Uterine smooth muscle cell (primary cell): ENCODE results near the gene SLAMF7. TPM values are rescaled to one million over a fixed set of nuclear protein-coding genes. Genes with fewer than 3 reads are reported as not detected.

Experiments used
- total RNA-seq: library from RNA; depleted of rRNA; stranded (reverse); fragments of >200 nt; gene quantifications from 2 replicates; pipeline ENCODE4 v1.2.3, GENCODE V29; 2014

The SLAMF7 gene, protein sequence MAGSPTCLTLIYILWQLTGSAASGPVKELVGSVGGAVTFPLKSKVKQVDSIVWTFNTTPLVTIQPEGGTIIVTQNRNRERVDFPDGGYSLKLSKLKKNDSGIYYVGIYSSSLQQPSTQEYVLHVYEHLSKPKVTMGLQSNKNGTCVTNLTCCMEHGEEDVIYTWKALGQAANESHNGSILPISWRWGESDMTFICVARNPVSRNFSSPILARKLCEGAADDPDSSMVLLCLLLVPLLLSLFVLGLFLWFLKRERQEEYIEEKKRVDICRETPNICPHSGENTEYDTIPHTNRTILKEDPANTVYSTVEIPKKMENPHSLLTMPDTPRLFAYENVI
- under 0.01 TPM in 1 of 2 replicates, not detected in the other for total RNA-seq

GRCh38 chr1:160739098-160739511 lies at the start of gene SLAMF7:
TSS of gene SLAMF7 (plus strand) at chr1:160739247. CDS start at chr1:160739302, 55 bp downstream.

GRCh38 chr1:160711602-160712311 lies 27.3 kb upstream of the SLAMF7 start, which contains the start of gene CD48:
TSS of gene CD48 (minus strand) at chr1:160711822. CDS start at chr1:160711763, 59 bp downstream.

DNA sequence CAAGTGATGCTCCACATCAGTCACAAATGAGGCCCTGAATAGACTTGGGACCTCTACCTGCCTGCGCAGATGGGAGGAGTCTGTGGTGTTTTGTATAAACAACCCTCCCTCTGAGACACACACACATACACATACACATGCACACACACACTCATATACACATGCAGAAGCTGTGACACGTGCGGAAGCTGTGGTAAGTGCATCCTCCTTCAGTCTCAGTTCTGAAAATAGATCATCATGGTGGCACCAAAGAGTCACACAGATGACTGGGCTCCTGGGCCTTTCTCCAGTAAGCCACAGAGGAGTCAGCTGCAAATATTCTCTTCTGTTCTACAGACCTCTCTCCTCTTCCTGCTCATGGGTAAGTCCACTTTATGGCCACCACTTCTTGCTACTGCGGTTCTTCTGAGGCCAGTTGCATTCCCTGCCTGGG lies 56.9 kb downstream of the SLAMF7 start, which contains the start of gene LY9:
LY9 (plus strand) TSS at position 224 of the 433 bp plus-strand sequence; CDS start at position 238, 14 bp downstream.

Other genes starting within 250 kb of the SLAMF7 start
- not detected in 2 replicates for gene SLAMF6, start 216.0 kb upstream of the SLAMF7 start, total RNA-seq
- gene CD84, start 159.8 kb upstream of the SLAMF7 start, total RNA-seq: not detected in 2 replicates
- gene SLAMF1, start 92.2 kb upstream of the SLAMF7 start, total RNA-seq: not detected in 2 replicates
- under 0.01 TPM in 1 of 2 replicates, not detected in the other for gene CD48, start 27.4 kb upstream of the SLAMF7 start, total RNA-seq
- not detected in 2 replicates for gene LY9, start 56.9 kb downstream of the SLAMF7 start, total RNA-seq
- gene CD244, start 123.6 kb downstream of the SLAMF7 start, total RNA-seq: not detected in 2 replicates
- not detected in 2 replicates for gene ITLN1, start 145.9 kb downstream of the SLAMF7 start, total RNA-seq
- not detected in 2 replicates for gene ITLN2, start 215.6 kb downstream of the SLAMF7 start, total RNA-seq